Small intestine (tissue), 7 donors: ENCODE data around the gene ENOSF1. TPM values are rescaled to one million over a fixed set of nuclear protein-coding genes. Genes with fewer than 3 reads are reported as not detected.
A peak's percentile ranks its signal among the peaks of the same experiment; 100 is the strongest.

Experiments
- DNase-seq, 2 donors: peaks; one replicate each; pipeline versions ENCODE4 v3.0.0 to v3.0.0-alpha.2; 2013
- FAIRE-seq: peaks from 2 replicates; lab custom pipeline; 2012; peaks lifted over from hg19 to GRCh38; lab: Jason Lieb, UNC
- H3K27ac ChIP-seq, 3 donors: one replicate each; pipeline ENCODE4 v1.5.1; 2013; ENCODE audit warnings: low read length in 2 of 3, mild to moderate bottlenecking in 2 of 3, control low read depth in 1 of 3, inconsistent platforms in 1 of 3, low read depth in 1 of 3, moderate library complexity in 1 of 3
- H3K27me3 ChIP-seq, 3 donors: one replicate each; pipeline ENCODE4 v1.6.1; 2013; ENCODE audit warnings: low read length in 3 of 3, inconsistent platforms in 1 of 3; ENCODE audit not compliant: control insufficient read depth in 3 of 3, insufficient read depth in 3 of 3
- H3K36me3 ChIP-seq, 3 donors: one replicate each; pipeline ENCODE4 v1.6.1; 2013; ENCODE audit warnings: low read length in 3 of 3, inconsistent platforms in 1 of 3, low read depth in 1 of 3, mild to moderate bottlenecking in 1 of 3, moderate library complexity in 1 of 3; ENCODE audit not compliant: control insufficient read depth in 3 of 3, insufficient read depth in 2 of 3
- H3K4me1 ChIP-seq, 3 donors: one replicate each; pipeline ENCODE4 v1.6.1; 2013; ENCODE audit warnings: low read length in 2 of 3, inconsistent platforms in 1 of 3, low read depth in 1 of 3, mild to moderate bottlenecking in 1 of 3, moderate library complexity in 1 of 3; ENCODE audit not compliant: control insufficient read depth in 3 of 3, insufficient read depth in 2 of 3
- H3K4me3 ChIP-seq, 3 donors: one replicate each; pipeline ENCODE4 v1.5.1; 2013; ENCODE audit warnings: low read length in 3 of 3, control low read depth in 1 of 3, inconsistent platforms in 1 of 3, low read depth in 1 of 3, mild to moderate bottlenecking in 1 of 3, moderate library complexity in 1 of 3
- H3K9me3 ChIP-seq, 2 donors: one replicate each; pipeline ENCODE4 v1.6.1; 2013; ENCODE audit warnings: low read depth in 1 of 2, low read length in 1 of 2; ENCODE audit not compliant: control insufficient read depth in 2 of 2, insufficient read depth in 1 of 2
- WGBS, 3 donors: extraction: QIAGEN DNeasy Blood & Tissue Kit; methylation state at CpG; one replicate each; pipeline ENCODE4 v1.1.7; 2013; 5-methylcytosine and 5-hydroxymethylcytosine counted together
- polyA plus RNA-seq, 4 donors: library from polyadenylated mRNA; stranded (reverse) in 3 of 4; unstranded in 1 of 4; fragments of 200-250 nt in 3 of 4; fragments of 120-200 nt in 1 of 4; gene quantifications; one replicate each; pipeline versions ENCODE4 v1.2.1 to v1.2.3, GENCODE V29; 2013
- donor health status: healthy with polysubstance abuse.
- donor health status: control.
- donor health status: control.
- donor health status: Bipolar disorder and iron deficiency.
- donor health status: healthy.

The ENOSF1 gene
- polyA plus RNA-seq, 4 donors = 35.4 to 327 (median 62.5) TPM

GRCh38 chr18:676736-677135, 35.7 kb downstream of the ENOSF1 start:
- Histone ChIP-seq H3K9me3 (no peaks in the 10 kb centered on the region), H3K27me3 (no peaks in the 10 kb centered on the region), H3K4me3 (no peak overlapping the region), H3K4me1 (peaks cover 0 to 35% (median 0%) of the 10 kb centered on the region in 3 donors), H3K36me3 (peaks cover 12 to 65% (median 16%) of the 10 kb centered on the region in 3 donors), H3K27ac (no peak overlapping the region)
- DNase-seq = no peak
- 88 to 90% (median 89%) methylated on average over 3 of the region's 3 CpGs for WGBS, 3 donors
- FAIRE-seq = no peak

GRCh38 chr18:676069-676468, 36.4 kb downstream of the ENOSF1 start:
- no peaks in the 10 kb centered on the region for H3K27me3 ChIP-seq
- DNase-seq (no peak), FAIRE-seq (no peak)
- H3K4me1 ChIP-seq = peaks cover 0 to 30% (median 0%) of the 10 kb centered on the region in 3 donors
- H3K4me3 ChIP-seq = no peak overlapping the region
- peaks cover 12 to 62% (median 19%) of the 10 kb centered on the region in 3 donors for H3K36me3 ChIP-seq
- 81 to 85% (median 81%) methylated on average over 5 of the region's 5 CpGs for WGBS, 3 donors
- H3K27ac ChIP-seq = no peak overlapping the region
- no peaks in the 10 kb centered on the region for H3K9me3 ChIP-seq

- 92 to 98% (median 96%) methylated on average over 7 of the region's 7 CpGs for WGBS, 3 donors
- Histone ChIP-seq H3K36me3 (peaks cover 12 to 60% (median 19%) of the 10 kb centered on the region in 3 donors), H3K9me3 (no peaks in the 10 kb centered on the region), H3K27me3 (no peaks in the 10 kb centered on the region), H3K4me3 (no peak overlapping the region), H3K4me1 (peaks cover 0 to 27% (median 0%) of the 10 kb centered on the region in 3 donors), H3K27ac (no peak overlapping the region)
- DNase-seq (no peak), FAIRE-seq (no peak)
Measured at GRCh38 chr18:675307-675706, 37.1 kb downstream of the ENOSF1 start.

- Histone ChIP-seq H3K27me3 (no peaks in the 10 kb centered on the region), H3K36me3 (peaks cover 13 to 61% (median 17%) of the 10 kb centered on the region in 3 donors), H3K27ac (no peak overlapping the region), H3K4me3 (no peak overlapping the region), H3K9me3 (no peaks in the 10 kb centered on the region), H3K4me1 (peaks cover 0 to 14% (median 0%) of the 10 kb centered on the region in 3 donors)
- DNase-seq (no peak), FAIRE-seq (no peak)
- 57 to 72% (median 67%) methylated on average over 5 of the region's 5 CpGs for WGBS, 3 donors
Measured at GRCh38 chr18:673769-674168, 38.7 kb downstream of the ENOSF1 start.

- DNase-seq (no peak), FAIRE-seq (no peak)
- H3K4me1 ChIP-seq = peaks cover 0 to 14% (median 0%) of the 10 kb centered on the region in 3 donors
- 86 to 94% (median 91%) methylated on average over 3 of the region's 3 CpGs for WGBS, 3 donors
- no peak overlapping the region for H3K4me3 ChIP-seq
- no peak overlapping the region for H3K27ac ChIP-seq
- H3K36me3 ChIP-seq = peaks cover 15 to 58% (median 17%) of the 10 kb centered on the region in 3 donors
- H3K27me3 ChIP-seq = no peaks in the 10 kb centered on the region
- H3K9me3 ChIP-seq = no peaks in the 10 kb centered on the region
Measured at GRCh38 chr18:673317-673716, 39.1 kb downstream of the ENOSF1 start.

GRCh38 chr18:671405-671804, 41.0 kb downstream of the ENOSF1 start:
- peaks cover 0 to 8% (median 0%) of the 10 kb centered on the region in 3 donors for H3K4me1 ChIP-seq
- no peaks in the 10 kb centered on the region for H3K27me3 ChIP-seq
- no peak overlapping the region for H3K27ac ChIP-seq
- H3K36me3 ChIP-seq = peaks cover 11 to 49% (median 17%) of the 10 kb centered on the region in 3 donors
- H3K9me3 ChIP-seq = peaks cover 0 to 1% of the 10 kb centered on the region in 2 donors
- DNase-seq = no peak
- H3K4me3 ChIP-seq = no peak overlapping the region
- no peak for FAIRE-seq
- 92 to 96% (median 94%) methylated on average over 1 of the region's 1 CpG for WGBS, 3 donors

- 95 to 96% (median 95%) methylated on average over 11 of the region's 11 CpGs for WGBS, 3 donors
- FAIRE-seq = no peak
- Histone ChIP-seq H3K9me3 (peaks cover 0 to 6% of the 10 kb centered on the region in 2 donors), H3K4me3 (no peak overlapping the region), H3K27me3 (no peaks in the 10 kb centered on the region), H3K4me1 (peaks cover 0 to 8% (median 0%) of the 10 kb centered on the region in 3 donors), H3K36me3 (peaks cover 11 to 45% (median 15%) of the 10 kb centered on the region in 3 donors), H3K27ac (no peak overlapping the region)
- DNase-seq = no peak
Measured at GRCh38 chr18:670522-670921, 41.9 kb downstream of the ENOSF1 start.

GRCh38 chr18:669077-669476, 43.4 kb downstream of the ENOSF1 start:
- H3K4me1 ChIP-seq = peaks cover 0 to 8% (median 0%) of the 10 kb centered on the region in 3 donors
- H3K36me3 ChIP-seq = peaks cover 9 to 36% (median 11%) of the 10 kb centered on the region in 3 donors
- no peak for FAIRE-seq
- H3K27ac ChIP-seq = no peak overlapping the region
- H3K27me3 ChIP-seq = no peaks in the 10 kb centered on the region
- DNase-seq = no peak
- no peak overlapping the region for H3K4me3 ChIP-seq
- WGBS, 3 donors = 92 to 95% (median 92%) methylated on average over 8 of the region's 8 CpGs
- peaks cover 0 to 6% of the 10 kb centered on the region in 2 donors for H3K9me3 ChIP-seq

GRCh38 chr18:668260-668659, 44.2 kb downstream of the ENOSF1 start:
- Histone ChIP-seq H3K27me3 (no peaks in the 10 kb centered on the region), H3K9me3 (peaks cover 0 to 6% of the 10 kb centered on the region in 2 donors), H3K4me3 (no peak overlapping the region), H3K27ac (peak overlapping the region in 2 of 3 donors; percentile 32 to 42), H3K4me1 (peaks cover 0 to 8% (median 0%) of the 10 kb centered on the region in 3 donors), H3K36me3 (peaks cover 9 to 36% (median 11%) of the 10 kb centered on the region in 3 donors)
- WGBS, 3 donors = 21 to 53% (median 21%) methylated on average over 1 of the region's 1 CpG
- FAIRE-seq (no peak), DNase-seq (peak; percentile 61 to 81)
